GM12878 (cell line): ENCODE measurements around the gene PIP5KL1. TPM values are rescaled to one million over a fixed set of nuclear protein-coding genes. Genes with fewer than 3 reads are reported as not detected.

ENCODE experiments used
- ATF7 ChIP-seq: fragments of 450-650 bp; IDR thresholded peaks from 2 replicates; pipeline ENCODE4 v1.6.1; 2016; ENCODE audit warnings: low read depth, mild to moderate bottlenecking
- ELK1 ChIP-seq: IDR thresholded peaks from 2 replicates; pipeline ENCODE4 v1.6.1; 2012; ENCODE audit warnings: low read depth, low read length, improper control_type of control experiment
- ETV6 ChIP-seq, 2 experiments: fragments of 450-650 bp in 1 of 2; IDR thresholded peaks in 1 of 2; conservative IDR thresholded peaks in 1 of 2; 2 replicates each; pipeline ENCODE4 v1.6.1; 2014; ENCODE audit warnings: antibody characterized with exemption in 1 of 2, borderline replicate concordance in 1 of 2, low read depth in 1 of 2, mild to moderate bottlenecking in 1 of 2, moderate library complexity in 1 of 2
- FOS ChIP-seq: IDR thresholded peaks from 3 replicates; pipeline ENCODE4 v1.6.1; 2011; ENCODE audit warnings: borderline replicate concordance; ENCODE audit not compliant: insufficient read length; ENCODE audit errors: extremely low read depth
- GATAD2B ChIP-seq: fragments of 450-650 bp; conservative IDR thresholded peaks from 2 replicates; pipeline ENCODE4 v1.6.1; 2017; ENCODE audit warnings: low read depth, mild to moderate bottlenecking, moderate library complexity
- IRF3 ChIP-seq: fragments of 450-650 bp; IDR thresholded peaks from 2 replicates; pipeline ENCODE4 v1.6.1; 2014; ENCODE audit warnings: mild to moderate bottlenecking
- IRF5 ChIP-seq: fragments of 450-650 bp; IDR thresholded peaks from 2 replicates; pipeline ENCODE4 v1.6.1; 2017; ENCODE audit warnings: borderline replicate concordance
- LARP7 ChIP-seq: fragments of 450-650 bp; IDR thresholded peaks from 2 replicates; pipeline ENCODE4 v1.6.1; 2017; ENCODE audit warnings: mild to moderate bottlenecking
- MTA3 ChIP-seq: IDR thresholded peaks from 2 replicates; pipeline ENCODE4 v1.6.1; 2012; ENCODE audit warnings: low read length, inconsistent platforms, borderline replicate concordance
- MXI1 ChIP-seq: fragments of 150-350 bp; IDR thresholded peaks from 2 replicates; pipeline ENCODE4 v1.6.1; 2011; ENCODE audit warnings: low read depth, mild to moderate bottlenecking, inconsistent platforms, low read length, improper control_type of control experiment
- NFIC ChIP-seq: IDR thresholded peaks from 2 replicates; pipeline ENCODE4 v1.6.1; 2012; ENCODE audit warnings: low read depth, mild to moderate bottlenecking, inconsistent platforms, low read length, moderate library complexity
- NFYB ChIP-seq: IDR thresholded peaks from 2 replicates; pipeline ENCODE4 v1.6.1; 2011; ENCODE audit warnings: low read depth, mild to moderate bottlenecking, low read length, improper control_type of control experiment, moderate library complexity; ENCODE audit not compliant: insufficient read depth
- PAX8 ChIP-seq: fragments of 450-650 bp; IDR thresholded peaks from 2 replicates; pipeline ENCODE4 v1.6.1; 2017; ENCODE audit warnings: mild to moderate bottlenecking, moderate library complexity
- REST ChIP-seq: IDR thresholded peaks from 2 replicates; pipeline ENCODE4 v1.6.1; 2012; ENCODE audit warnings: mild to moderate bottlenecking, low read depth, low read length
- SP1 ChIP-seq: IDR thresholded peaks from one replicate; pipeline ENCODE4 v1.6.1; 2011; ENCODE audit warnings: low read depth, low read length
- TBL1XR1 ChIP-seq: IDR thresholded peaks from 2 replicates; pipeline ENCODE4 v1.6.1; 2012; ENCODE audit warnings: low read depth, low read length, improper control_type of control experiment
- ZNF687 ChIP-seq: fragments of 450-650 bp; IDR thresholded peaks from 2 replicates; pipeline ENCODE4 v1.6.1; 2017; ENCODE audit warnings: mild to moderate bottlenecking, moderate library complexity
- polyA plus RNA-seq, 11 experiments: library from polyadenylated mRNA; depleted of rRNA in 4 of 11; unstranded in 6 of 11; stranded (reverse) in 5 of 11; fragments of >200 nt; fragmentation: Nextera tagmentation in 4 of 11; fragmentation: Illumina TruSeq in 1 of 11; extraction: Ambion mirVana in 4 of 11; extraction: Trizol in 1 of 11; gene quantifications; 1 replicate in 1 of 11; 2 replicates in 10 of 11; pipeline versions ENCODE4 v1.2.1 to v1.2.3, GENCODE V29; 2011 to 2016; ENCODE audit warnings: inconsistent platforms in 2 of 11, missing spikeins in 2 of 11, low read depth in 1 of 11
- total RNA-seq, 4 experiments: library from RNA; depleted of rRNA in 3 of 4; stranded (reverse); fragments of >200 nt in 3 of 4; fragmentation: Illumina TruSeq in 1 of 4; extraction: Trizol in 1 of 4; gene quantifications; 2 replicates each; pipeline versions ENCODE4 v1.2.1 to v1.2.3, GENCODE V29; 2013 to 2021

PIP5KL1 gene
- total and polyA plus RNA-seq, 10 of the 15 experiments (the other 5 are each of a cell fraction or from before 2014, with no cell fraction given), result 0.04 to 0.67 (median 0.43) TPM; not detected in 2

GRCh38 chr9:127930231-127931091, at the start of gene PIP5KL1 (continued):
- no peak for TF ChIP-seq ELK1
- peak; percentile 47 for TF ChIP-seq FOS
- no peak for TF ChIP-seq IRF5
- no peak for TF ChIP-seq TBL1XR1
- TF ChIP-seq NFIC, result no peak
- TF ChIP-seq LARP7, result peak; percentile 69; the same call in 1 of the 2 replicates
- no peak for TF ChIP-seq ZNF687
- peak; percentile 56; the same call in 1 of the 2 replicates for TF ChIP-seq IRF3
- no peak; the same call in 1 of the 2 replicates for TF ChIP-seq MXI1
- no peak for TF ChIP-seq REST
- peak; percentile 87 for TF ChIP-seq NFYB
- TF ChIP-seq ETV6 (conservative IDR thresholded peaks at IDR 0.05 in 1 of 2, IDR thresholded peaks at IDR 0.05 in 1 of 2; ENCODE audit: borderline replicate concordance in 1 of 2, low read depth in 1 of 2), result no peak
- no peak for TF ChIP-seq ATF7
- 0 out of 2 replicates have a peak, but pooled peaks have one; percentile 27 for TF ChIP-seq GATAD2B
- TF ChIP-seq PAX8, result no peak
- peak; percentile 91 for TF ChIP-seq SP1
- 0 out of 2 replicates have a peak, but pooled peaks have one; percentile 37 for TF ChIP-seq MTA3
